CD4-positive, alpha-beta T cell (primary cell): ENCODE results near the gene PARPBP. TPM values are rescaled to one million over a fixed set of nuclear protein-coding genes. Genes with fewer than 3 reads are reported as not detected.

Experiments used
- ATAC-seq: fragments of 200-7000 bp; cut with Tn5 transposase; one replicate; pipeline ENCODE4 v1.10.0; 2022; ENCODE audit warnings: mild to moderate bottlenecking; ENCODE audit not compliant: poor library complexity
- CTCF ChIA-PET: fragments of 350-600 bp; sonication (Branson Sonifier 250); formaldehyde crosslinking; loops from one replicate; lab custom pipeline; 2021; ENCODE audit warnings: antibody characterized with exemption, inconsistent platforms; lab: Charles Lee
- POLR2A ChIA-PET: fragments of 350-600 bp; sonication (Branson Sonifier 250); formaldehyde crosslinking; loops from one replicate; lab custom pipeline; 2021; ENCODE audit warnings: antibody characterized with exemption, inconsistent platforms; lab: Charles Lee
- DNase-seq, 14 experiments: peaks; one replicate each; pipeline ENCODE4 v3.0.0-alpha.2; 2013 to 2020; ENCODE audit warnings: mixed read lengths in 2 of 14
- H3K27ac ChIP-seq, 2 donors: one replicate each; pipeline versions ENCODE4 v1.5.1 to v1.7.0; 2013; ENCODE audit warnings: low read length in 2 of 2, low read depth in 1 of 2, mild to moderate bottlenecking in 1 of 2
- H3K27me3 ChIP-seq, 2 experiments: 1 replicate in 1 of 2; 2 replicates in 1 of 2; pipeline versions ENCODE4 v1.6.1 to v1.7.0; 2013; ENCODE audit warnings: low read length in 2 of 2, control low read depth in 1 of 2, mild to moderate bottlenecking in 1 of 2, moderate library complexity in 1 of 2; ENCODE audit not compliant: insufficient read depth in 2 of 2, control insufficient read depth in 1 of 2
- H3K36me3 ChIP-seq: one replicate; pipeline ENCODE4 v1.6.1; 2013; ENCODE audit warnings: low read length, control low read depth; ENCODE audit not compliant: insufficient read depth
- H3K4me1 ChIP-seq: one replicate; pipeline ENCODE4 v1.6.1; 2013; ENCODE audit warnings: low read length, control low read depth; ENCODE audit not compliant: insufficient read depth
- H3K4me3 ChIP-seq: one replicate; pipeline ENCODE4 v1.5.1; 2013; ENCODE audit warnings: mild to moderate bottlenecking, low read length, moderate library complexity
- H3K9me3 ChIP-seq, 2 experiments: 1 replicate in 1 of 2; 2 replicates in 1 of 2; pipeline versions ENCODE4 v1.6.1 to v1.7.0; 2013; ENCODE audit warnings: low read length in 2 of 2, mild to moderate bottlenecking in 2 of 2, control low read depth in 1 of 2, moderate library complexity in 1 of 2; ENCODE audit not compliant: control insufficient read depth in 1 of 2, insufficient read depth in 1 of 2
- H3K27ac Mint-ChIP-seq: one replicate; pipeline ENCODE4 v1.8.0; 2020; ENCODE audit warnings: mixed read lengths
- H3K27me3 Mint-ChIP-seq: one replicate; pipeline ENCODE4 v1.8.0; 2021; ENCODE audit warnings: mixed read lengths
- H3K36me3 Mint-ChIP-seq: one replicate; pipeline ENCODE4 v1.8.0; 2021; ENCODE audit warnings: low read depth, mixed read lengths
- H3K4me1 Mint-ChIP-seq: one replicate; pipeline ENCODE4 v1.8.0; 2021; ENCODE audit warnings: low read depth, mixed read lengths
- H3K4me3 Mint-ChIP-seq: one replicate; pipeline ENCODE4 v1.8.0; 2020; ENCODE audit warnings: mild to moderate bottlenecking, mixed read lengths
- H3K9me3 Mint-ChIP-seq: one replicate; pipeline ENCODE4 v1.8.0; 2020; ENCODE audit warnings: mixed read lengths
- intact Hi-C, 2 experiments: fragments of 100-400 bp; cut with DNase I in 1 of 2; cut with micrococcal nuclease in 1 of 2; formaldehyde crosslinking; loops; one replicate each; pipeline versions ENCODE4 v1.15.1 to v1.9.0; 2023 to 2025; cut with DNase I, micrococcal nuclease
- total RNA-seq, 174 experiments: library from RNA in 2 of 174; stranded (reverse) in 2 of 174; gene quantifications; one replicate each; pipeline ENCODE4 v1.2.3 and lab custom pipeline; 2021 to 2026
- TF ChIP-seq, protein P1 (sequence below): fragments of 200-600 bp; IDR thresholded peaks from one replicate; pipeline ENCODE4 v1.8.0; 2022; ENCODE audit warnings: antibody characterized with exemption, mild to moderate bottlenecking

The PARPBP gene
- total RNA-seq, 2 experiments from 2014 or later = 1.1 to 1.5 TPM

DNA sequence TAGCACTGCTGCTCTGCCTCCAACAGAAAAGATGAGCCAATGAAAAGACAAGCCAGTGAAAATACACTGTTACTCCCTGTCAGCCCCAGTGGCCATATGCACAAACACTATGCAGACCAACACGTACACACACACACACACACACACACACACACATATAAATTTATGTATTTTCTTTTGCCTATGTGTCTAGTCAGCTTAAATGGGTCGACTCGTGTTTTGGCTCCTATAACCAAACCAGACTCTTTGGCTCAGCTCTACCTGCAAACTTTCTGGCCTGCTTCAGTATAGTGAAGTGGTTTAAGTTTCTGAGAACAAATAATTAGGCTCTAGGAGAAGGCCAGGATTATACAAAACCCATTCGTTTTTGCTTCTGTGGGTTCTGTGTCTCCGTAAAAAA, 108.0 kb downstream of the PARPBP start:
- Histone ChIP-seq H3K27ac (no peak overlapping the region), H3K4me3 (no peak overlapping the region), H3K4me1 (no peaks in the 10 kb centered on the region), H3K27me3 (no peaks in the 10 kb centered on the region), H3K36me3 (no peaks in the 10 kb centered on the region), H3K9me3 (no peaks in the 10 kb centered on the region)
- TF ChIP-seq, protein P1, sequence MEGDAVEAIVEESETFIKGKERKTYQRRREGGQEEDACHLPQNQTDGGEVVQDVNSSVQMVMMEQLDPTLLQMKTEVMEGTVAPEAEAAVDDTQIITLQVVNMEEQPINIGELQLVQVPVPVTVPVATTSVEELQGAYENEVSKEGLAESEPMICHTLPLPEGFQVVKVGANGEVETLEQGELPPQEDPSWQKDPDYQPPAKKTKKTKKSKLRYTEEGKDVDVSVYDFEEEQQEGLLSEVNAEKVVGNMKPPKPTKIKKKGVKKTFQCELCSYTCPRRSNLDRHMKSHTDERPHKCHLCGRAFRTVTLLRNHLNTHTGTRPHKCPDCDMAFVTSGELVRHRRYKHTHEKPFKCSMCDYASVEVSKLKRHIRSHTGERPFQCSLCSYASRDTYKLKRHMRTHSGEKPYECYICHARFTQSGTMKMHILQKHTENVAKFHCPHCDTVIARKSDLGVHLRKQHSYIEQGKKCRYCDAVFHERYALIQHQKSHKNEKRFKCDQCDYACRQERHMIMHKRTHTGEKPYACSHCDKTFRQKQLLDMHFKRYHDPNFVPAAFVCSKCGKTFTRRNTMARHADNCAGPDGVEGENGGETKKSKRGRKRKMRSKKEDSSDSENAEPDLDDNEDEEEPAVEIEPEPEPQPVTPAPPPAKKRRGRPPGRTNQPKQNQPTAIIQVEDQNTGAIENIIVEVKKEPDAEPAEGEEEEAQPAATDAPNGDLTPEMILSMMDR = no peak
- Mint-ChIP-seq H3K27ac (no peak overlapping the region), H3K4me1 (no peaks in the 10 kb centered on the region), H3K4me3 (no peak overlapping the region), H3K36me3 (no peaks in the 10 kb centered on the region), H3K9me3 (no peaks in the 10 kb centered on the region), H3K27me3 (no peaks in the 10 kb centered on the region)
- ChIA-PET POLR2A (no interaction called here), CTCF (no interaction called here)
- no peak for ATAC-seq
- DNase-seq = no peak
- intact Hi-C loops = no loop called here

DNA sequence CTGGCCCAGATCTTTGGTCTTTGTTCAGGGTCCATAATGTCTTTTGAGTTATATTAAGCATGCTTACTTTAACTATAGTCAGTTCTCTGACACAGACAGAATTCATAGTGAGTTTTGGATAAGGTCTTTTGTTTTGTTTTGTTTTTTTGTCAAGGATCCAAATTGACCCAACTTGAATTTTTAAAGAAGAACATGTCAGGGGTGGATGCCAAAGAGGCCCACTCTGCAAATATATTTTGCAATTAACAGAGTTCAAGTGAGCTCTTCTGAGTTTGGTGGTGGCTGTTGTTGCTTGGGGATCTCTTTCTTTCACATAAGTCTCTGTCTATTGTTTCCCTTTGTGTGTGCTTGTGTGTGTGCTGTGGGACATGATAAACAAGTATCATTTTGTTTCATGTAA, 112.1 kb downstream of the PARPBP start:
- Mint-ChIP-seq H3K4me3 (no peak overlapping the region), H3K27me3 (no peaks in the 10 kb centered on the region), H3K4me1 (no peaks in the 10 kb centered on the region), H3K36me3 (no peaks in the 10 kb centered on the region), H3K27ac (no peak overlapping the region), H3K9me3 (no peaks in the 10 kb centered on the region)
- ChIA-PET CTCF (no interaction called here), POLR2A (no interaction called here)
- TF ChIP-seq, protein P1 = no peak
- H3K4me1 ChIP-seq = no peaks in the 10 kb centered on the region
- H3K27ac ChIP-seq = no peak overlapping the region
- ATAC-seq (no peak), DNase-seq (no peak)
- no peak overlapping the region for H3K4me3 ChIP-seq
- H3K36me3 ChIP-seq = no peaks in the 10 kb centered on the region
- H3K9me3 ChIP-seq = no peaks in the 10 kb centered on the region
- no peaks in the 10 kb centered on the region for H3K27me3 ChIP-seq
- intact Hi-C loops = no loop called here

DNA sequence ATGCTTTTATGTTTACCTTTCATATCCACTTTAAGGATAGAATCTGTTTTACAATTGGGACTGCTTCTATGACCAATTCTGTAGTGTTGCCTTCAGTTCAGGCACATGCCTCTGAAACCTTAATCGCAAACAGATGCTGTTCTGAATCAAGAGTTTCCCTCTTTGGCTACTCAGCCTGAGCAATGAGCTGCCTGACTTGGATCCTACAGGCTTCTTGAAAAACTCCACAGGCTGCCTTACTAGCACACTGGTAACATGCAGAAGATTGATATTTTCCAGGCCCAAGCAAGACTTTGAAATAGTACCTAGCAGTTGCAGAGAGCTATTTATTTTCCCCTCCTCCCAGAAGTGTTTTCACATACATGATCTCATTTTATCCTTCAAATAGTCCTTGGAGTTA, 112.5 kb downstream of the PARPBP start:
- Mint-ChIP-seq H3K4me3 (no peak overlapping the region), H3K36me3 (no peaks in the 10 kb centered on the region), H3K27me3 (peaks cover 3% of the 10 kb centered on the region), H3K4me1 (no peaks in the 10 kb centered on the region), H3K9me3 (no peaks in the 10 kb centered on the region), H3K27ac (no peak overlapping the region)
- Histone ChIP-seq H3K9me3 (no peaks in the 10 kb centered on the region), H3K4me1 (no peaks in the 10 kb centered on the region), H3K27me3 (no peaks in the 10 kb centered on the region), H3K27ac (no peak overlapping the region), H3K4me3 (no peak overlapping the region), H3K36me3 (no peaks in the 10 kb centered on the region)
- no peak for ATAC-seq
- TF ChIP-seq, protein P1 = no peak
- ChIA-PET POLR2A (no interaction called here), CTCF (interaction anchor here (1.0 kb wide), 1 partner anchor 17 kb away, joined by 3 read pairs; no protein-coding TSS in a partner anchor)
- DNase-seq = no peak
- intact Hi-C loops = no loop called here
